ENCODE data around the gene PALLD. TPM values are rescaled to one million over a fixed set of nuclear protein-coding genes. Genes with fewer than 3 reads are reported as not detected.
A peak's percentile ranks its signal among the peaks of the same experiment; 100 is the strongest.

Gene PALLD
- total RNA-seq, 1 donor from 2014 or later: 396 TPM

GRCh38 chr4:168841000-168841671 lies 344.3 kb downstream of the PALLD start:
- Mint-ChIP-seq H3K36me3 (ENCODE audit: unreplicated experiment) (peaks cover 23% of the 10 kb centered on the region), H3K27me3 (ENCODE audit: unreplicated experiment) (no peaks in the 10 kb centered on the region), H3K4me1 (ENCODE audit: unreplicated experiment) (peaks cover 75% of the 10 kb centered on the region), H3K9me3 (ENCODE audit: unreplicated experiment) (no peaks in the 10 kb centered on the region), H3K4me3 (ENCODE audit: unreplicated experiment) (no peak overlapping the region), H3K27ac (ENCODE audit: unreplicated experiment) (peak overlapping the region; percentile 69)
- no peak for TF ChIP-seq CTCF (IDR thresholded peaks at IDR 0.05)
- DNase-seq (ENCODE audit: extremely low spot score, unreplicated experiment): no peak

- Mint-ChIP-seq H3K4me3 (ENCODE audit: unreplicated experiment) (no peak overlapping the region), H3K36me3 (ENCODE audit: unreplicated experiment) (peaks cover 23% of the 10 kb centered on the region), H3K4me1 (ENCODE audit: unreplicated experiment) (peaks cover 74% of the 10 kb centered on the region), H3K9me3 (ENCODE audit: unreplicated experiment) (no peaks in the 10 kb centered on the region), H3K27me3 (ENCODE audit: unreplicated experiment) (no peaks in the 10 kb centered on the region), H3K27ac (ENCODE audit: unreplicated experiment) (peak overlapping the region; percentile 69)
- TF ChIP-seq CTCF (IDR thresholded peaks at IDR 0.05): no peak
- DNase-seq (ENCODE audit: extremely low spot score, unreplicated experiment): no peak
Measured at GRCh38 chr4:168841672-168842019, 344.8 kb downstream of the PALLD start.

GRCh38 chr4:168842186-168842585 lies 345.3 kb downstream of the PALLD start:
- Mint-ChIP-seq H3K4me3 (ENCODE audit: unreplicated experiment) (no peak overlapping the region), H3K27ac (ENCODE audit: unreplicated experiment) (peak overlapping the region; percentile 69), H3K4me1 (ENCODE audit: unreplicated experiment) (peaks cover 71% of the 10 kb centered on the region), H3K9me3 (ENCODE audit: unreplicated experiment) (no peaks in the 10 kb centered on the region), H3K27me3 (ENCODE audit: unreplicated experiment) (no peaks in the 10 kb centered on the region), H3K36me3 (ENCODE audit: unreplicated experiment) (peaks cover 20% of the 10 kb centered on the region)
- no peak for TF ChIP-seq CTCF (IDR thresholded peaks at IDR 0.05)
- DNase-seq (ENCODE audit: extremely low spot score, unreplicated experiment): no peak

GRCh38 chr4:168843635-168844034 lies 346.8 kb downstream of the PALLD start:
- TF ChIP-seq CTCF (IDR thresholded peaks at IDR 0.05): no peak
- Mint-ChIP-seq H3K9me3 (ENCODE audit: unreplicated experiment) (no peaks in the 10 kb centered on the region), H3K27ac (ENCODE audit: unreplicated experiment) (peak overlapping the region; percentile 0), H3K27me3 (ENCODE audit: unreplicated experiment) (no peaks in the 10 kb centered on the region), H3K4me3 (ENCODE audit: unreplicated experiment) (no peak overlapping the region), H3K4me1 (ENCODE audit: unreplicated experiment) (peaks cover 70% of the 10 kb centered on the region), H3K36me3 (ENCODE audit: unreplicated experiment) (peaks cover 11% of the 10 kb centered on the region)
- no peak for DNase-seq (ENCODE audit: extremely low spot score, unreplicated experiment)

GRCh38 chr4:168844353-168845049 lies 347.6 kb downstream of the PALLD start:
- no peak for TF ChIP-seq CTCF (IDR thresholded peaks at IDR 0.05)
- no peaks in the 10 kb centered on the region for H3K9me3 Mint-ChIP-seq (ENCODE audit: unreplicated experiment)
- H3K4me1 Mint-ChIP-seq (ENCODE audit: unreplicated experiment): peaks cover 75% of the 10 kb centered on the region
- H3K4me3 Mint-ChIP-seq (ENCODE audit: unreplicated experiment): no peak overlapping the region
- DNase-seq (ENCODE audit: extremely low spot score, unreplicated experiment): no peak
- peaks cover 11% of the 10 kb centered on the region for H3K36me3 Mint-ChIP-seq (ENCODE audit: unreplicated experiment)
- H3K27ac Mint-ChIP-seq (ENCODE audit: unreplicated experiment): peak overlapping the region; percentile 62
- H3K27me3 Mint-ChIP-seq (ENCODE audit: unreplicated experiment): no peaks in the 10 kb centered on the region

Measured in osteocyte (in vitro differentiated cells).